C4-2B (cell line): ENCODE results near the gene SRM.

Experiments
- H3K27ac ChIP-seq: fragments of 450-650 bp; 2 replicates; pipeline ENCODE4 v1.5.1; 2017
- ZFX ChIP-seq: fragments of 450-650 bp; IDR thresholded peaks from 2 replicates; pipeline ENCODE4 v1.6.1; 2017
- TF ChIP-seq, protein P1 (sequence below): fragments of 450-650 bp; conservative IDR thresholded peaks from 2 replicates; pipeline ENCODE4 v1.5.1; 2017; ENCODE audit warnings: mild to moderate bottlenecking

Gene SRM

GRCh38 chr1:11046625-11047365, 13.0 kb downstream of the SRM start, which contains the start of gene MASP2:
Gene MASP2, minus strand, starts transcription at chr1:11047239. Its CDS starts 32 bp downstream, at chr1:11047207.
- no peak for TF ChIP-seq ZFX
- TF ChIP-seq, protein P1, sequence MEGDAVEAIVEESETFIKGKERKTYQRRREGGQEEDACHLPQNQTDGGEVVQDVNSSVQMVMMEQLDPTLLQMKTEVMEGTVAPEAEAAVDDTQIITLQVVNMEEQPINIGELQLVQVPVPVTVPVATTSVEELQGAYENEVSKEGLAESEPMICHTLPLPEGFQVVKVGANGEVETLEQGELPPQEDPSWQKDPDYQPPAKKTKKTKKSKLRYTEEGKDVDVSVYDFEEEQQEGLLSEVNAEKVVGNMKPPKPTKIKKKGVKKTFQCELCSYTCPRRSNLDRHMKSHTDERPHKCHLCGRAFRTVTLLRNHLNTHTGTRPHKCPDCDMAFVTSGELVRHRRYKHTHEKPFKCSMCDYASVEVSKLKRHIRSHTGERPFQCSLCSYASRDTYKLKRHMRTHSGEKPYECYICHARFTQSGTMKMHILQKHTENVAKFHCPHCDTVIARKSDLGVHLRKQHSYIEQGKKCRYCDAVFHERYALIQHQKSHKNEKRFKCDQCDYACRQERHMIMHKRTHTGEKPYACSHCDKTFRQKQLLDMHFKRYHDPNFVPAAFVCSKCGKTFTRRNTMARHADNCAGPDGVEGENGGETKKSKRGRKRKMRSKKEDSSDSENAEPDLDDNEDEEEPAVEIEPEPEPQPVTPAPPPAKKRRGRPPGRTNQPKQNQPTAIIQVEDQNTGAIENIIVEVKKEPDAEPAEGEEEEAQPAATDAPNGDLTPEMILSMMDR, result no peak
- H3K27ac ChIP-seq, result no peak within 1 kb of the TSS

GRCh38 chr1:11046270-11046566, 13.6 kb downstream of the SRM start:
- no peak overlapping the region for H3K27ac ChIP-seq
- no peak for TF ChIP-seq ZFX
- TF ChIP-seq, protein P1, result no peak

DNA sequence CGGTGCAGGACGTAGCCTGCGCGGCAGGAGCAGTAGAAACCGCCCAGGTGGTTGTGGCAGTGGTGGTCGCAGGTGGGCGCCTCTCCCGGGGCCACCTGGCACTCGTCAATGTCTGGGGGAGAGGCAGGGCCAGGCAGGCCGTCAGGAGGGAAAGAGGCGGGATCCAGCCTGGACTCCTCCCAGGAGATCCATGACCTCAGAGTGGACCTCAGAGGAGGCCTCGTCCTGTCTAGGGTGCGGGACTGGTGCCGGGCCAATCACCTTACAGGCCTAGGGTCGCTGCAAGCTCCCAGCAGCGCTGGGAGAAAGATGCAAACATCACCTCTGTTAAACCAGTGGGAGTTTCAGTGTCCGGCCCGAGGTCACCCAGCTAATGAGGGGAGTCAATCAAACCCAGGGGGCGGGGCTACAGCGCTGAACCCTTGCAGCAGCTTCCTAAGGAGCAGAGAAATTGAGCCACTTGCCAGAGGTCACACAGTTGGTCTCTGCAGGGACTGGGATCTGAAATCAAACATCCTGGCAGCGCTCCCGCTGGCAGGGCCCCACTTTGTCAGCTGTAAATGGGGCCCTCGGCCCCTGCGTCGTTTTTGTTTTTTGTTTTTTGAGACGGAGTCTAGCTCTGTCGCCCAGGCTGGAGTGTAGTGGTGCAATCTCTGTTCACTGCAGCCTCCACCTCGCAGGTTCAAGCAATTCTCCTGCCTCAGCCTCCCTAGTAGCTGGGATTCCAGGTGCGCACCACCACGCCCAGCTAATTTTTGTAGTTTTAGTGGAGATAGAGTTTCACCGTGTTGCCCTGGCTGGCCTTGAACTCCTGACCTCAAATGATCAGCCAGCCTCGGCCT, 14.2 kb downstream of the SRM start:
- no peak overlapping the region for H3K27ac ChIP-seq
- no peak for TF ChIP-seq ZFX
- TF ChIP-seq, protein P1, result no peak

- TF ChIP-seq, protein P1, result no peak
- no peak for TF ChIP-seq ZFX
- H3K27ac ChIP-seq, result no peak overlapping the region
Measured at GRCh38 chr1:11044849-11045427, 14.9 kb downstream of the SRM start.

GRCh38 chr1:11044086-11044848, 15.6 kb downstream of the SRM start:
- no peak overlapping the region for H3K27ac ChIP-seq
- TF ChIP-seq, protein P1, result no peak
- no peak for TF ChIP-seq ZFX

- H3K27ac ChIP-seq, result no peak overlapping the region
- TF ChIP-seq, protein P1, result no peak
- no peak for TF ChIP-seq ZFX
Measured at GRCh38 chr1:11042995-11043874, 16.6 kb downstream of the SRM start.
